K562 (cell line): Measurements from ENCODE around the gene VRK3. TPM values are rescaled to one million over a fixed set of nuclear protein-coding genes. Genes with fewer than 3 reads are reported as not detected.

ENCODE experiments used
- BHLHE40 ChIP-seq: IDR thresholded peaks from 2 replicates; pipeline ENCODE4 v1.6.1; 2011; ENCODE audit warnings: low read length, improper control_type of control experiment
- ELF4 ChIP-seq: fragments of 450-650 bp; formaldehyde crosslinking; IDR thresholded peaks from 2 replicates; pipeline ENCODE4 v1.4.0; 2022; ENCODE audit warnings: missing genetic modification characterization
- GTF3C2 ChIP-seq: IDR thresholded peaks from 3 replicates; pipeline ENCODE4 v1.6.1; 2011; ENCODE audit warnings: borderline replicate concordance, mild to moderate bottlenecking, moderate library complexity; ENCODE audit not compliant: insufficient read length; ENCODE audit errors: extremely low read depth
- HOXB6 ChIP-seq: fragments of 250-450 bp; sonication (Bioruptor Pico); IDR thresholded peaks from 2 replicates; pipeline ENCODE4 v1.5.1; 2022; ENCODE audit warnings: mild to moderate bottlenecking, borderline replicate concordance
- MCM5 ChIP-seq: fragments of 450-650 bp; IDR thresholded peaks from 2 replicates; pipeline ENCODE4 v1.6.1; 2016; ENCODE audit warnings: low read depth
- NRF1 ChIP-seq, 2 experiments: fragments of 450-650 bp; IDR thresholded peaks in 1 of 2; conservative IDR thresholded peaks in 1 of 2; 2 replicates each; pipeline ENCODE4 v1.6.1; 2014; ENCODE audit warnings: mild to moderate bottlenecking in 2 of 2
- SMARCE1 ChIP-seq: fragments of 450-650 bp; IDR thresholded peaks from 2 replicates; pipeline ENCODE4 v1.7.1; 2016; ENCODE audit warnings: mild to moderate bottlenecking
- SNIP1 ChIP-seq: fragments of 450-650 bp; IDR thresholded peaks from 2 replicates; pipeline ENCODE4 v1.7.1; 2017; ENCODE audit warnings: low read depth, mild to moderate bottlenecking
- ZBTB43 ChIP-seq: sonication (generic); formaldehyde crosslinking; IDR thresholded peaks from 2 replicates; pipeline ENCODE4 v1.8.0; 2023; ENCODE audit warnings: mild to moderate bottlenecking, missing genetic modification reagents
- ZFP30 ChIP-seq: fragments of 250-450 bp; sonication (Bioruptor Pico); IDR thresholded peaks from 2 replicates; pipeline ENCODE4 v1.8.0; 2022; ENCODE audit warnings: moderate library complexity, mild to moderate bottlenecking, inconsistent platforms, borderline replicate concordance
- ZNF134 ChIP-seq: fragments of 250-450 bp; sonication (Bioruptor Pico); conservative IDR thresholded peaks from 2 replicates; pipeline ENCODE4 v1.4.0; 2020
- ZNF274 ChIP-seq: IDR thresholded peaks from 2 replicates; pipeline ENCODE4 v1.6.1; 2011; ENCODE audit warnings: low read depth, mild to moderate bottlenecking, low read length, moderate library complexity, borderline replicate concordance
- ZNF407 ChIP-seq: fragments of 450-650 bp; IDR thresholded peaks from 2 replicates; pipeline ENCODE4 v1.6.1; 2016; ENCODE audit warnings: low read depth
- ZNF408 ChIP-seq: fragments of 250-450 bp; sonication (Bioruptor Pico); IDR thresholded peaks from 2 replicates; pipeline ENCODE4 v1.4.0; 2020; ENCODE audit warnings: low read depth, mild to moderate bottlenecking, moderate library complexity
- polyA plus RNA-seq, 8 experiments: library from polyadenylated mRNA; depleted of rRNA in 4 of 8; stranded (reverse) in 5 of 8; unstranded in 3 of 8; fragments of >200 nt; fragmentation: Nextera tagmentation in 2 of 8; fragmentation: Illumina TruSeq in 1 of 8; extraction: Ambion mirVana in 2 of 8; extraction: Trizol in 1 of 8; gene quantifications; 2 replicates each; pipeline versions ENCODE4 v1.2.1 to v1.2.3, GENCODE V29; 2011 to 2014; ENCODE audit warnings: inconsistent platforms in 1 of 8, missing spikeins in 1 of 8
- total RNA-seq, 7 experiments: library from RNA; depleted of rRNA in 6 of 7; stranded (reverse); fragments of >200 nt in 6 of 7; fragmentation: Illumina TruSeq in 2 of 7; extraction: Trizol in 2 of 7; gene quantifications; 2 replicates each; pipeline versions ENCODE4 v1.2.1 to v1.2.3, GENCODE V29; 2011 to 2021; ENCODE audit warnings: low replicate concordance in 1 of 7

The VRK3 gene
- total and polyA plus RNA-seq, 9 of the 15 experiments (the other 6 are each of a cell fraction or from before 2014, with no cell fraction given) = 25.6 to 94.3 (median 42.9) TPM

GRCh38 chr19:50050406-50051227 is 25.4 kb upstream of the VRK3 start (continued):
- TF ChIP-seq ZNF407 = peak; percentile 73
- no peak for TF ChIP-seq ZFP30
- TF ChIP-seq BHLHE40 = peak; percentile 11; the same call in 1 of the 2 replicates
- no peak for TF ChIP-seq ZNF408 (CRISPR knock-in tag)
- no peak for TF ChIP-seq ZNF274
- no peak for TF ChIP-seq GTF3C2
- no peak for TF ChIP-seq HOXB6 (CRISPR knock-in tag)
- peak; percentile 42 to 44; a peak in 2 of 4 replicates for TF ChIP-seq NRF1 (conservative IDR thresholded peaks at IDR 0.05 in 1 of 2, IDR thresholded peaks at IDR 0.05 in 1 of 2)
- TF ChIP-seq ELF4 (CRISPR knock-in tag) = no peak
- TF ChIP-seq MCM5 = no peak
- no peak for TF ChIP-seq SMARCE1
- TF ChIP-seq SNIP1 = no peak
- no peak for TF ChIP-seq ZBTB43
- TF ChIP-seq ZNF134 (CRISPR knock-in tag) = no peak
